Stomach (tissue), 9 donors: ENCODE results near the gene PRR12. TPM values are rescaled to one million over a fixed set of nuclear protein-coding genes. Genes with fewer than 3 reads are reported as not detected.
A peak's percentile ranks its signal among the peaks of the same experiment; 100 is the strongest.

Experiments used
- DNase-seq, 2 donors: peaks; one replicate each; pipeline versions ENCODE4 v3.0.0 to v3.0.0-alpha.2; 2013 to 2019
- H3K27ac ChIP-seq, 5 donors: fragments of 200-600 bp in 4 of 5; sonication (generic) in 4 of 5; one replicate each; pipeline ENCODE4 v1.5.1; 2013 to 2019; ENCODE audit warnings: mild to moderate bottlenecking in 1 of 5, moderate library complexity in 1 of 5
- H3K27me3 ChIP-seq, 3 donors: fragments of 200-600 bp; sonication (generic); one replicate each; pipeline ENCODE4 v1.5.1; 2017 to 2019; ENCODE audit warnings: mixed run types in 1 of 3
- H3K36me3 ChIP-seq, 4 donors: fragments of 200-600 bp; sonication (generic); 1 replicate in 3 of 4; 2 replicates in 1 of 4; pipeline ENCODE4 v1.5.1; 2016 to 2019
- H3K4me1 ChIP-seq, 4 donors: fragments of 200-600 bp; sonication (generic); one replicate each; pipeline ENCODE4 v1.5.1; 2016 to 2019
- H3K4me3 ChIP-seq, 4 donors: fragments of 200-600 bp; sonication (generic) in 3 of 4; one replicate each; pipeline ENCODE4 v1.5.1; 2016 to 2019; ENCODE audit warnings: mild to moderate bottlenecking in 1 of 4
- H3K9me3 ChIP-seq, 4 donors: fragments of 200-600 bp; sonication (generic); one replicate each; pipeline ENCODE4 v1.5.1; 2016 to 2019
- EP300 ChIP-seq: sonication (generic); formaldehyde crosslinking; IDR thresholded peaks from one replicate; pipeline ENCODE4 v1.6.1; 2017; ENCODE audit warnings: antibody characterized with exemption
- POLR2A ChIP-seq, 4 donors: fragments of 450-650 bp; IDR thresholded peaks; one replicate each; pipeline ENCODE4 v1.6.1; 2016; ENCODE audit warnings: antibody characterized with exemption in 4 of 4, control low read depth in 2 of 4, mild to moderate bottlenecking in 1 of 4, moderate library complexity in 1 of 4
- POLR2AphosphoS5 ChIP-seq, 3 donors: sonication (generic); formaldehyde crosslinking; IDR thresholded peaks; one replicate each; pipeline ENCODE4 v1.6.1; 2016; ENCODE audit warnings: antibody characterized with exemption in 3 of 3
- WGBS, 5 donors: extraction: QIAGEN DNeasy Blood & Tissue Kit in 3 of 5; methylation state at CpG; one replicate each; pipeline versions ENCODE4 v1.1.5 to v1.1.7; 2013 to 2018; 5-methylcytosine and 5-hydroxymethylcytosine counted together
- intact Hi-C: fragments of 100-400 bp; cut with DNase I; formaldehyde crosslinking; loops from one replicate; pipeline ENCODE4 v1.15.1; 2023; ENCODE audit warnings: low total_unique reads
- polyA plus RNA-seq, 3 donors: library from polyadenylated mRNA; stranded (reverse); fragments of 200-250 nt; gene quantifications; one replicate each; pipeline ENCODE4 v1.2.3, GENCODE V29; 2013
- total RNA-seq, 5 donors: library from RNA; depleted of rRNA; stranded (reverse); fragments of >200 nt; gene quantifications; one replicate each; pipeline versions ENCODE4 v1.1.0 to v1.2.3, GENCODE V29; 2014 to 2016
- TF ChIP-seq, protein P1 (sequence below), 7 experiments: fragments of 450-650 bp in 4 of 7; fragments of 200-600 bp in 3 of 7; sonication (generic) in 3 of 7; IDR thresholded peaks; one replicate each; pipeline ENCODE4 v1.5.1; 2016 to 2019; ENCODE audit warnings: antibody characterized with exemption in 7 of 7, control low read depth in 2 of 7, mild to moderate bottlenecking in 1 of 7
- donor health status: healthy with polysubstance abuse.
- donor health status: Bipolar disorder and iron deficiency.
- donor health status: healthy.

The PRR12 gene
- total and polyA plus RNA-seq, 8 donors: 3.1 to 88.3 (median 11.0) TPM

DNA sequence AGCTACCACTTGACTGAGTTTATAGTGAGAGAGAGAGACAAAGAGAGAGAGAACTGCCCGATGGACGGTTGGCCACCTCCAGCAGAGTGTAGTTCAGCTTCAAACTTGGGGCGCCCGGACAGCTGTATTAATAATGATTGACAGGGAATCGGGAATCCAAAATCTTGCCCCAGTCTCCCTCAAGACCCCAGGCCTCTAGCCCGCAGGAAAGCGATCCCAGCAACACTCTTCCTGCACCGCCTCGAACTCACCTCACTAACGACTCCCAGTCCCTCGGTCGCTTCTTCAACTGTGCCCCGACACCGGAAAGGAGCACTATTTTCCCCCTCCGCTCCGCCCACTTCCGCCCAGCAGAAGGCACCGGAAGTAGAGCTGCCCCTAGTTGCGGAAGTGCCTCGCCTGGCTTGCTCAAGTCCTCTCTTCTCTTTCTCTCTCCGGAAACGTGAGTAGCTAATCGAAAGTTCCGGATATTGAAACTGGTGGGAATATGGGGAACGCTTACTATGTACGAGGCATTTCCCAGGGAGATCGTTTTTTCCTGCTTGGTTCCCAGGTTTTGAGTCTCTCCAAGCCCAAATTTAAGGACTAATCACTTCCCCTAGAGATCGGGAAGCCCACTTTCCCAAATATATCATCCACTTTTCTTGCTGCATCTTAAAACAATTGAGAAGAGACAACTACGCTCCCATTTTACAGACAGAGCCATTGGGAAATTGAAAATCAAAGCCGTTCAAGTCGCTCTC, 10.5 kb upstream of the PRR12 start, which contains the start of gene NOSIP:
Gene NOSIP, minus strand, starts transcription at position 293 of the 743 bp plus-strand sequence. CDS start 19,865 bp downstream, outside the sequence.
- Histone ChIP-seq H3K27me3 (no peaks in the 10 kb centered on the region), H3K9me3 (no peaks in the 10 kb centered on the region), H3K36me3 (peaks cover 0 to 12% (median 12%) of the 10 kb centered on the region in 4 donors), H3K4me3 (peak within 1 kb of the TSS; percentile 66 to 81 (median 75)), H3K27ac (peak within 1 kb of the TSS; percentile 76 to 88 (median 82)), H3K4me1 (peaks cover 11 to 48% (median 29%) of the 10 kb centered on the region in 4 donors)
- WGBS, 5 donors: 1 to 4% (median 1%) methylated on average over 31 of the region's 31 CpGs
- peak; percentile 97 to 98 for DNase-seq
- intact Hi-C loops: no loop called here
- peak in 2 of 4 donors; percentile 44 to 80 for TF ChIP-seq POLR2A (IDR thresholded peaks at IDR 0.05)
- TF ChIP-seq, protein P1, sequence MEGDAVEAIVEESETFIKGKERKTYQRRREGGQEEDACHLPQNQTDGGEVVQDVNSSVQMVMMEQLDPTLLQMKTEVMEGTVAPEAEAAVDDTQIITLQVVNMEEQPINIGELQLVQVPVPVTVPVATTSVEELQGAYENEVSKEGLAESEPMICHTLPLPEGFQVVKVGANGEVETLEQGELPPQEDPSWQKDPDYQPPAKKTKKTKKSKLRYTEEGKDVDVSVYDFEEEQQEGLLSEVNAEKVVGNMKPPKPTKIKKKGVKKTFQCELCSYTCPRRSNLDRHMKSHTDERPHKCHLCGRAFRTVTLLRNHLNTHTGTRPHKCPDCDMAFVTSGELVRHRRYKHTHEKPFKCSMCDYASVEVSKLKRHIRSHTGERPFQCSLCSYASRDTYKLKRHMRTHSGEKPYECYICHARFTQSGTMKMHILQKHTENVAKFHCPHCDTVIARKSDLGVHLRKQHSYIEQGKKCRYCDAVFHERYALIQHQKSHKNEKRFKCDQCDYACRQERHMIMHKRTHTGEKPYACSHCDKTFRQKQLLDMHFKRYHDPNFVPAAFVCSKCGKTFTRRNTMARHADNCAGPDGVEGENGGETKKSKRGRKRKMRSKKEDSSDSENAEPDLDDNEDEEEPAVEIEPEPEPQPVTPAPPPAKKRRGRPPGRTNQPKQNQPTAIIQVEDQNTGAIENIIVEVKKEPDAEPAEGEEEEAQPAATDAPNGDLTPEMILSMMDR (IDR thresholded peaks at IDR 0.05): peak in 1 of 7 experiments; percentile 38
- no peak for TF ChIP-seq EP300
- TF ChIP-seq POLR2AphosphoS5 (IDR thresholded peaks at IDR 0.05): peak; percentile 91 to 97 (median 94)

DNA sequence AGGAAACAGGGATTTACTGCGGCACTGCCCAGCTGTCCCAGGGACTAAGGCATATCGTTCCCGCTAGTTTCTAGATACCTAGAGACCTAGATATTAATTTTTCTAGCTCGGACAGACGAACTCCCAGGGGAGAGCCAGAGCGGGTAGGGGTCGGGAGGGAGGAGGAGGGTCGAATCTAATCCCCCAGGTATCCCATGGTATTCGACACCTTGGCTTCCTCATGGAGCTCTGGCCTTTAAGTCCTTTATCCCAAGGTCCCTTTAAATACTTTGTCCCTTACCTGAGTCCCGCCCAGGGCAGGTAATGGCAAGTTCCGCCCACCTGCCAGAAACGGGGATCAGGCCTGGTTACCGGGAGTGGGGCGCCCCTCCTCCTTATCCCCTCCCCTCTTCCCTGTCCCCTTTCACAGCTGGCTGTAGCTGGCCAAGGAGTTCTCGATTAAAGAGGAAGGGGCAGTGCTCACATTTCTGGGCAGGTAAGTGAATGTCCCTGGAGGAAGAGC, 9.9 kb upstream of the PRR12 start, which contains the start of gene PRRG2:
Gene PRRG2, plus strand, starts transcription at position 310 of the 502 bp plus-strand sequence. CDS start 1,904 bp downstream, outside the sequence.
- no peaks in the 10 kb centered on the region for H3K9me3 ChIP-seq
- peaks cover 0 to 6% (median 6%) of the 10 kb centered on the region in 4 donors for H3K36me3 ChIP-seq
- no peaks in the 10 kb centered on the region for H3K27me3 ChIP-seq
- WGBS, 5 donors: 15 to 26% (median 22%) methylated on average over 15 of the region's 15 CpGs
- peak; percentile 73 to 81 for DNase-seq
- peaks cover 11 to 48% (median 29%) of the 10 kb centered on the region in 4 donors for H3K4me1 ChIP-seq
- H3K27ac ChIP-seq: peak within 1 kb of the TSS; percentile 76 to 88 (median 82)
- peak in 1 of 3 donors; percentile 29 for TF ChIP-seq POLR2AphosphoS5 (IDR thresholded peaks at IDR 0.05)
- no peak for TF ChIP-seq POLR2A (IDR thresholded peaks at IDR 0.05)
- no peak for TF ChIP-seq EP300
- TF ChIP-seq, protein P1 (IDR thresholded peaks at IDR 0.05): no peak
- peak within 1 kb of the TSS; percentile 66 to 81 (median 75) for H3K4me3 ChIP-seq
- intact Hi-C loops: no loop called here

DNA sequence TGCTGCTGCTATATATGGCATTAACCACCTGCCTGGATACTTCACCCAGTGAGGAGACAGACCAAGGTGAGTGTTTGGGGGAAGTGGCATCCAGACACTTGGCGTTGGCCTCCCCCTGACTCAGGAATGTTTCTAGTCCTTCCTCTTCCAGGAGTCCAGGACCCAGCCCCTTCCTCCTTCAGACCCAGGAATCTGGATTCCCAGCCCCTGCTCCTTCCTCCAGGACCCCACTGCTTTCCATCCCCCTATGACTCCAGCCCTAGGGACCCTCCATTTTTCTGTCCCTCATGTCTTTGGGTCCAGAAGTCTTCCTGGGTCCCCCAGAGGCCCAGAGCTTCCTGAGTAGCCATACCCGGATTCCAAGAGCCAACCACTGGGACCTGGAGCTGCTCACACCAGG, 7.7 kb upstream of the PRR12 start:
- Histone ChIP-seq H3K4me1 (peaks cover 11 to 33% (median 26%) of the 10 kb centered on the region in 4 donors), H3K9me3 (no peaks in the 10 kb centered on the region), H3K4me3 (no peak overlapping the region), H3K27ac (no peak overlapping the region), H3K36me3 (no peaks in the 10 kb centered on the region), H3K27me3 (no peaks in the 10 kb centered on the region)
- DNase-seq: no peak
- intact Hi-C loops: no loop called here
- TF ChIP-seq, protein P1 (IDR thresholded peaks at IDR 0.05): no peak
- TF ChIP-seq EP300 (no peak), POLR2AphosphoS5 (IDR thresholded peaks at IDR 0.05) (no peak), POLR2A (IDR thresholded peaks at IDR 0.05) (no peak)
- WGBS, 5 donors: 44 to 84% (median 59%) methylated on average over 2 of the region's 2 CpGs

DNA sequence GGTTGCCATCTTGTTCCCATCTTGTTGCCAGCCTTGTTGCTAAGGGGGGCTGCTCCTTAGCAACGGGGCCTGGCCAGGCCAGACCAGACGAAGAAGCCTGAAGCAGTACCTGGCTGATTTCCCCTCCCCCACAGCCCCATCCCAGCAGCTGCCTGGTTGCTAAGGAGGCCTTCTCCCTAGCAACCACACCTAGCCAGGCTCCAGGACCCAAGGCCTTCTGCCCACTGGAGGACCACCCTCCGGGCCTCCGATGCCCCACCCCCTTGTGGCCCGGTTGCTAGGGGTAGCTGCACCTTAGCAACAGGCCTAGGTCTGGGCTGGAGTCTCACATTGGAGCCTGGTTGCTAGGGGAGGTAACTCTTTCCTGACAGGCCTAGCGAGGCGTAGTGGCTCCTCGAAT, 6.0 kb upstream of the PRR12 start:
- Histone ChIP-seq H3K4me1 (peaks cover 1 to 23% (median 15%) of the 10 kb centered on the region in 4 donors), H3K4me3 (no peak overlapping the region), H3K27ac (no peak overlapping the region), H3K36me3 (no peaks in the 10 kb centered on the region), H3K9me3 (no peaks in the 10 kb centered on the region), H3K27me3 (no peaks in the 10 kb centered on the region)
- TF ChIP-seq POLR2A (IDR thresholded peaks at IDR 0.05): no peak
- TF ChIP-seq POLR2AphosphoS5 (IDR thresholded peaks at IDR 0.05): no peak
- TF ChIP-seq, protein P1 (IDR thresholded peaks at IDR 0.05): no peak
- TF ChIP-seq EP300: no peak
- intact Hi-C loops: no loop called here
- WGBS, 5 donors: 50 to 74% (median 60%) methylated on average over 4 to 8 of the region's 8 CpGs
- DNase-seq: peak in 1 of 2 donors; percentile 60
